Adrenal gland (tissue), 12 donors: Measurements from ENCODE around the gene PRDM10. TPM values are rescaled to one million over a fixed set of nuclear protein-coding genes. Genes with fewer than 3 reads are reported as not detected.
A peak's percentile ranks its signal among the peaks of the same experiment; 100 is the strongest.

Source experiments
- DNase-seq, 7 donors: peaks; one replicate each; pipeline ENCODE4 v3.0.0-alpha.2; 2019 to 2020
- H3K27ac ChIP-seq, 5 donors: fragments of 200-600 bp; sonication (generic) in 4 of 5; 1 replicate in 3 of 5; 2 replicates in 2 of 5; pipeline versions ENCODE4 v1.5.1 to v1.8.0; 2016 to 2020; ENCODE audit warnings: mild to moderate bottlenecking in 1 of 5
- H3K27me3 ChIP-seq: fragments of 200-600 bp; 2 replicates; pipeline ENCODE4 v1.8.0; 2021
- H3K36me3 ChIP-seq, 2 donors: fragments of 200-600 bp; replicated peaks in 1 of 2; 1 replicate in 1 of 2; 2 replicates in 1 of 2; pipeline versions ENCODE4 v1.5.1 to v1.8.0; 2018 to 2022
- H3K4me1 ChIP-seq, 2 donors: fragments of 200-600 bp; replicated peaks in 1 of 2; 1 replicate in 1 of 2; 2 replicates in 1 of 2; pipeline versions ENCODE4 v1.5.1 to v1.8.0; 2018 to 2021
- H3K4me3 ChIP-seq, 4 donors: fragments of 200-600 bp; sonication (generic) in 3 of 4; one replicate each; pipeline ENCODE4 v1.5.1; 2016 to 2018
- H3K9me3 ChIP-seq, 3 donors: fragments of 200-600 bp; sonication (generic) in 1 of 3; replicated peaks in 1 of 3; 1 replicate in 2 of 3; 2 replicates in 1 of 3; pipeline versions ENCODE4 v1.5.1 to v1.8.0; 2016 to 2021
- CTCF ChIP-seq, 6 experiments: fragments of 450-650 bp in 4 of 6; fragments of 200-600 bp in 2 of 6; sonication (generic) in 1 of 6; IDR thresholded peaks; 1 replicate in 5 of 6; 2 replicates in 1 of 6; pipeline versions ENCODE4 v1.5.1 to v1.8.0; 2016 to 2021; ENCODE audit warnings: antibody characterized with exemption in 6 of 6, mild to moderate bottlenecking in 2 of 6, moderate library complexity in 1 of 6
- POLR2A ChIP-seq, 2 donors: fragments of 450-650 bp; IDR thresholded peaks; one replicate each; pipeline ENCODE4 v1.6.1; 2017; ENCODE audit warnings: antibody characterized with exemption in 2 of 2, mild to moderate bottlenecking in 2 of 2, moderate library complexity in 1 of 2
- WGBS, 4 donors: extraction: QIAGEN DNeasy Blood & Tissue Kit in 2 of 4; methylation state at CpG; one replicate each; pipeline versions ENCODE4 v1.1.5 to v1.1.7; 2013 to 2017; 5-methylcytosine and 5-hydroxymethylcytosine counted together
- intact Hi-C, 2 donors: fragments of 100-400 bp; cut with DNase I; formaldehyde crosslinking; loops; one replicate each; pipeline versions ENCODE4 v1.14.1 to v1.15.0; 2022 to 2023
- polyA plus RNA-seq, 3 donors: library from polyadenylated mRNA; stranded (reverse); fragments of 200-250 nt in 2 of 3; fragments of 350-450 nt in 1 of 3; fragmentation: Illumina TruSeq in 1 of 3; extraction: RNeasy Lipid Tissue Mini Kit (QIAGEN cat#74804) in 1 of 3; gene quantifications; one replicate each; pipeline ENCODE4 v1.2.3, GENCODE V29; 2013 to 2014
- total RNA-seq, 9 donors: library from RNA; depleted of rRNA in 4 of 9; stranded (reverse); fragments of >200 nt in 4 of 9; fragments of 120-200 nt in 1 of 9; fragmentation: NEBNext Ultra II Directional in 1 of 9; extraction: Animal tissue kit (Norgen Biotek cat#: 25700) in 1 of 9; gene quantifications; one replicate each; pipeline versions ENCODE4 v1.1.0 to v1.2.4, GENCODE V29; 2013 to 2023
- donor health status: healthy with polysubstance abuse.
- donor health status: Bipolar disorder and iron deficiency.
- donor health status: DM: yes; HTN: yes; CAD: no.
- donor health status: DM: no; HTN: no; CAD: no.
- donor health status: DM: no; HTN: no; CAD: no.
- donor health status: DM: yes; HTN: yes; CAD: no.

PRDM10 gene
- total and polyA plus RNA-seq, 12 donors: 2.3 to 10.1 (median 6.4) TPM

- H3K36me3 ChIP-seq: no peaks in the 10 kb centered on the region
- intact Hi-C loops: no loop called here
- no peak overlapping the region for H3K4me3 ChIP-seq
- H3K27me3 ChIP-seq: no peaks in the 10 kb centered on the region
- 36 to 50% (median 42%) methylated on average over 10 of the region's 10 CpGs for WGBS, 4 donors
- no peak for TF ChIP-seq CTCF (IDR thresholded peaks at IDR 0.05)
- no peak for TF ChIP-seq POLR2A (IDR thresholded peaks at IDR 0.05)
- peak in 4 of 7 donors; percentile 25 to 58 (median 28) for DNase-seq
- no peaks in the 10 kb centered on the region for H3K9me3 ChIP-seq
- H3K4me1 ChIP-seq: peaks cover 5 to 14% of the 10 kb centered on the region in 2 donors
- H3K27ac ChIP-seq: no peak overlapping the region
These were observed 149.0 kb downstream of the PRDM10 start for GRCh38 chr11:129853518-129854231.

GRCh38 chr11:129852125-129852740, 150.4 kb downstream of the PRDM10 start:
- Histone ChIP-seq H3K9me3 (no peaks in the 10 kb centered on the region), H3K4me1 (peaks cover 0 to 6% of the 10 kb centered on the region in 2 donors), H3K27me3 (no peaks in the 10 kb centered on the region), H3K36me3 (no peaks in the 10 kb centered on the region), H3K4me3 (no peak overlapping the region), H3K27ac (no peak overlapping the region)
- intact Hi-C loops: no loop called here
- no peak for DNase-seq
- TF ChIP-seq POLR2A (IDR thresholded peaks at IDR 0.05): no peak
- WGBS, 4 donors: 82 to 86% (median 83%) methylated on average over 15 of the region's 15 CpGs

Other genes starting within 250 kb of the PRDM10 start
- gene TMEM45B, start 187.0 kb downstream of the PRDM10 start, total RNA-seq: 1 to 10 TPM in 2 of 9 donors, under 1 TPM in 3, not detected in 4; 0.06 to 1.4 (median 0.34) TPM
- gene TMEM45B, start 187.0 kb downstream of the PRDM10 start, polyA plus RNA-seq: 1 to 10 TPM in 1 of 3 donors, under 1 TPM in 2; 0.27 to 3.2 (median 0.72) TPM
- gene NFRKB, start 107.3 kb downstream of the PRDM10 start, total RNA-seq: 10 to 100 TPM; 12.2 to 30.2 (median 21.7) TPM
- gene NFRKB, start 107.3 kb downstream of the PRDM10 start, polyA plus RNA-seq: 10 to 100 TPM in 2 of 3 donors, 1 to 10 TPM in 1; 8.7 to 15.1 (median 11.1) TPM
- gene APLP2, start 67.1 kb upstream of the PRDM10 start, total RNA-seq: 100 to 1,000 TPM; 210 to 374 (median 296) TPM
- gene APLP2, start 67.1 kb upstream of the PRDM10 start, polyA plus RNA-seq: 100 to 1,000 TPM in 1 of 3 donors, 10 to 100 TPM in 2; 85.0 to 237 (median 95.6) TPM
- 10 to 100 TPM in 5 of 9 donors, 1 to 10 TPM in 3, under 1 TPM in 1; 0.17 to 41.0 (median 11.4) TPM for gene ST14, start 156.9 kb upstream of the PRDM10 start, total RNA-seq
- 10 to 100 TPM in 1 of 3 donors, 1 to 10 TPM in 2; 3.0 to 13.4 (median 3.4) TPM for gene ST14, start 156.9 kb upstream of the PRDM10 start, polyA plus RNA-seq